OCI-LY3 (cell line): ENCODE measurements around the gene RAD51B.

Source experiments
- H2AFZ ChIP-seq: fragments of 200-600, 300-600 bp; shearing (Covaris generic); 2 replicates; pipeline ENCODE4 v1.6.0; 2014; ENCODE audit warnings: antibody characterized with exemption, low read depth, low read length
- H3K27ac ChIP-seq: fragments of 200-600, 300-600 bp; sonication (generic); 2 replicates; pipeline ENCODE4 v1.5.1; 2014; ENCODE audit warnings: mild to moderate bottlenecking, low read length, moderate library complexity, mixed read lengths
- H3K27me3 ChIP-seq: fragments of 200-600, 300-600 bp; sonication (generic); 2 replicates; pipeline ENCODE4 v1.6.1; 2014; ENCODE audit warnings: low read depth, low read length, mixed read lengths
- H3K36me3 ChIP-seq: fragments of 200-600, 300-600 bp; sonication (generic); replicated peaks from 2 replicates; pipeline ENCODE3; 2014; ENCODE audit warnings: low read depth, low read length, mixed read lengths
- H3K4me1 ChIP-seq: fragments of 300-600, 200-600 bp; sonication (generic); 2 replicates; pipeline ENCODE4 v1.6.1; 2014; ENCODE audit warnings: low read length, mixed read lengths
- H3K4me2 ChIP-seq: fragments of 200-600, 300-600 bp; sonication (generic); 2 replicates; pipeline ENCODE4 v1.6.1; 2014; ENCODE audit warnings: low read length, mixed read lengths
- H3K4me3 ChIP-seq: fragments of 300-600, 200-600 bp; sonication (generic); 2 replicates; pipeline ENCODE4 v1.5.1; 2014; ENCODE audit warnings: antibody characterized with exemption, mild to moderate bottlenecking, low read length, moderate library complexity
- H3K79me2 ChIP-seq: fragments of 300-600, 200-600 bp; shearing (Covaris generic); 2 replicates; pipeline ENCODE4 v1.6.1; 2014; ENCODE audit warnings: mild to moderate bottlenecking, low read length, mixed read lengths
- H3K9ac ChIP-seq: fragments of 300-600, 200-600 bp; shearing (Covaris generic); 2 replicates; pipeline ENCODE4 v1.6.0; 2014; ENCODE audit warnings: mild to moderate bottlenecking, low read length, moderate library complexity
- H3K9me3 ChIP-seq: fragments of 200-600, 300-600 bp; shearing (Covaris generic); 2 replicates; pipeline ENCODE4 v1.6.1; 2014; ENCODE audit warnings: low read length, mixed read lengths; ENCODE audit not compliant: insufficient read depth
- H4K20me1 ChIP-seq: fragments of 200-600, 300-600 bp; sonication (generic); 2 replicates; pipeline ENCODE4 v1.6.1; 2016; ENCODE audit warnings: low read length, mixed read lengths; ENCODE audit not compliant: insufficient read depth
- CTCF ChIP-seq: fragments of 200-600, 300-600 bp; sonication (generic); IDR thresholded peaks from 2 replicates; pipeline ENCODE4 v1.5.1; 2014; ENCODE audit warnings: antibody characterized with exemption, low read length, low read depth
- EZH2phosphoT487 ChIP-seq: fragments of 200-600 bp; shearing (Covaris generic); IDR thresholded peaks from 2 replicates; pipeline ENCODE4 v1.6.1; 2018; ENCODE audit warnings: antibody characterized with exemption, mixed run types, low read depth

The RAD51B gene

GRCh38 chr14:68236582-68237458, 417.2 kb downstream of the RAD51B start:
- Histone ChIP-seq H3K4me3 (no peak overlapping the region), H3K27ac (no peak overlapping the region), H3K27me3 (no peaks in the 10 kb centered on the region), H3K4me1 (peaks cover 25% of the 10 kb centered on the region), H3K79me2 (no peaks in the 10 kb centered on the region), H3K9ac (no peak overlapping the region), H3K4me2 (no peak overlapping the region), H2AFZ (no peak overlapping the region), H3K9me3 (no peaks in the 10 kb centered on the region), H3K36me3 (no peaks in the 10 kb centered on the region), H4K20me1 (no peaks in the 10 kb centered on the region)
- TF ChIP-seq EZH2phosphoT487 (no peak), CTCF (no peak)

DNA sequence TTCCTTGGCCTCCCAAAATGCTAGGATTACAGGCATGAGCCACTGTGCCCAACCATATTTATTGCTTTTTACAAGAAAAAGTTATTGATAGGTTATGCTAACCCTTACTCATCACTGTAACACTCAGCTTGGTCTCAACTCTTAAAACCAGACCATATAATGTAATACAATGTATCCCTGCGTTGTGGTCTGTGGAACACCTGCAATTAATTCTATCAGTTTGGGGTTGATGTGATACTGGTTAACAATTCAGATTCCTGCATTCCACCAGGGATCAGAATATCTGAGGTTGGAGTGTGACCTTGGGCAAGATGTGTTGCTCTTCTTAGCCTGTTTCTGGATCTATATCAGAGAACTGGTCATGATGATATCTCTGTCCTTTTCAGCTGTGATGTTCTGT, 419.0 kb downstream of the RAD51B start:
- TF ChIP-seq EZH2phosphoT487 (no peak), CTCF (no peak)
- H3K4me3 ChIP-seq = no peak overlapping the region
- H3K4me1 ChIP-seq = peaks cover 8% of the 10 kb centered on the region
- H2AFZ ChIP-seq = no peak overlapping the region
- H3K27me3 ChIP-seq = no peaks in the 10 kb centered on the region
- H3K4me2 ChIP-seq = no peak overlapping the region
- H3K27ac ChIP-seq = no peak overlapping the region
- no peak overlapping the region for H3K9ac ChIP-seq
- no peaks in the 10 kb centered on the region for H3K36me3 ChIP-seq
- H3K9me3 ChIP-seq = no peaks in the 10 kb centered on the region
- no peaks in the 10 kb centered on the region for H3K79me2 ChIP-seq
- H4K20me1 ChIP-seq = no peaks in the 10 kb centered on the region

DNA sequence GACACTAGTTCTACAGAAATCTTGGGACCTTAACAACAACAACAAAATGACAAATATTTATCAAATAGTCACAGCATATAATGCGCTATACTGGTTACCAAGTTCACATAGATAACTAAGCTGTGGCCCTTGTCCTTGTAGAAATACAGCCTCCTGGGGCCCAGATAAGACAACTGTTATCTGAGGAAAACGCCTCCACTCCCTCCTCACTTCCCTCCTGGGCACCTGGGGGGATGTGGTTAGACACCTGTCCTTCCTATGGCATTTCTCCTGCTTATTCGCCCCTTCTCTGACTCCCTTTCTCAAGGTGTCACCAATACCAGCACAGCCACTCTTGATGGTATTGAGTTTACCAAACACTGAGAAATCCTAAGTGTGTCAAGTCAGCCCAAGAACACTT, 419.4 kb downstream of the RAD51B start:
- H4K20me1 ChIP-seq = no peaks in the 10 kb centered on the region
- H3K36me3 ChIP-seq = no peaks in the 10 kb centered on the region
- no peak overlapping the region for H3K4me3 ChIP-seq
- no peaks in the 10 kb centered on the region for H3K79me2 ChIP-seq
- H3K9ac ChIP-seq = no peak overlapping the region
- H3K4me2 ChIP-seq = no peak overlapping the region
- no peak overlapping the region for H2AFZ ChIP-seq
- no peaks in the 10 kb centered on the region for H3K27me3 ChIP-seq
- peaks cover 7% of the 10 kb centered on the region for H3K4me1 ChIP-seq
- H3K27ac ChIP-seq = no peak overlapping the region
- H3K9me3 ChIP-seq = no peaks in the 10 kb centered on the region
- TF ChIP-seq EZH2phosphoT487 (no peak), CTCF (no peak)

- Histone ChIP-seq H3K4me2 (no peak overlapping the region), H3K4me3 (no peak overlapping the region), H2AFZ (no peak overlapping the region), H4K20me1 (no peaks in the 10 kb centered on the region), H3K27me3 (no peaks in the 10 kb centered on the region), H3K9me3 (no peaks in the 10 kb centered on the region), H3K9ac (no peak overlapping the region), H3K36me3 (no peaks in the 10 kb centered on the region), H3K4me1 (peaks cover 7% of the 10 kb centered on the region), H3K79me2 (no peaks in the 10 kb centered on the region), H3K27ac (no peak overlapping the region)
- no peak for TF ChIP-seq EZH2phosphoT487
- TF ChIP-seq CTCF = no peak
These were observed 420.6 kb downstream of the RAD51B start for GRCh38 chr14:68239988-68240771.
